ENCODE measurements around the gene AMZ1.

DNA sequence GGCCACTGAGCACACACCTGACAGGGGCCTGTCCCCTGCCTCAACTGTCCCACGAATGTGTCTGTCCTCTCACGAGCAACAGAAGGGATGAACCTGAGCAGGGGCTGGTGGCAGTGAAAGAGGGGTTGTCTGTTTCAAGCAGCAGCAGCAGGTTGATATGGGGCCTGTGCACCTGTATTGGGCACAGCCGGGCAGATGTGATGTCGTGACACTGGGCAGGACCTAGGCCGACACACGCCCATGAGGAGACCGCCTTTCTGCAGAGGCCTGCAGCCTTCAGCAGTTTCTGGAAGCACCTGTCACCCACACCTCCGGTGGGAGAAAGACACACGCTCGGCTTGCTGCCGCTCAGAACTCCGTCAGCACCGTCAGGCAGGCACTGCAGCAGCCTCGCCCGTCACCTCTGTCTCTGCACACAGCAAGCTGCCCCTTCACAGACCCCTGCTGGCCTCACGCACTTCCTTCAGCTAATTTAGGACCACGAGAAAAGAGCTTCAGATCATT, 48.5 kb downstream of the AMZ1 start:
- TF ChIP-seq, protein P1, sequence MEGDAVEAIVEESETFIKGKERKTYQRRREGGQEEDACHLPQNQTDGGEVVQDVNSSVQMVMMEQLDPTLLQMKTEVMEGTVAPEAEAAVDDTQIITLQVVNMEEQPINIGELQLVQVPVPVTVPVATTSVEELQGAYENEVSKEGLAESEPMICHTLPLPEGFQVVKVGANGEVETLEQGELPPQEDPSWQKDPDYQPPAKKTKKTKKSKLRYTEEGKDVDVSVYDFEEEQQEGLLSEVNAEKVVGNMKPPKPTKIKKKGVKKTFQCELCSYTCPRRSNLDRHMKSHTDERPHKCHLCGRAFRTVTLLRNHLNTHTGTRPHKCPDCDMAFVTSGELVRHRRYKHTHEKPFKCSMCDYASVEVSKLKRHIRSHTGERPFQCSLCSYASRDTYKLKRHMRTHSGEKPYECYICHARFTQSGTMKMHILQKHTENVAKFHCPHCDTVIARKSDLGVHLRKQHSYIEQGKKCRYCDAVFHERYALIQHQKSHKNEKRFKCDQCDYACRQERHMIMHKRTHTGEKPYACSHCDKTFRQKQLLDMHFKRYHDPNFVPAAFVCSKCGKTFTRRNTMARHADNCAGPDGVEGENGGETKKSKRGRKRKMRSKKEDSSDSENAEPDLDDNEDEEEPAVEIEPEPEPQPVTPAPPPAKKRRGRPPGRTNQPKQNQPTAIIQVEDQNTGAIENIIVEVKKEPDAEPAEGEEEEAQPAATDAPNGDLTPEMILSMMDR (IDR thresholded peaks at IDR 0.05) = no peak
- TF ChIP-seq POLR2A (IDR thresholded peaks at IDR 0.05) = no peak
